ENCODE measurements around the gene RNF220.

DNA sequence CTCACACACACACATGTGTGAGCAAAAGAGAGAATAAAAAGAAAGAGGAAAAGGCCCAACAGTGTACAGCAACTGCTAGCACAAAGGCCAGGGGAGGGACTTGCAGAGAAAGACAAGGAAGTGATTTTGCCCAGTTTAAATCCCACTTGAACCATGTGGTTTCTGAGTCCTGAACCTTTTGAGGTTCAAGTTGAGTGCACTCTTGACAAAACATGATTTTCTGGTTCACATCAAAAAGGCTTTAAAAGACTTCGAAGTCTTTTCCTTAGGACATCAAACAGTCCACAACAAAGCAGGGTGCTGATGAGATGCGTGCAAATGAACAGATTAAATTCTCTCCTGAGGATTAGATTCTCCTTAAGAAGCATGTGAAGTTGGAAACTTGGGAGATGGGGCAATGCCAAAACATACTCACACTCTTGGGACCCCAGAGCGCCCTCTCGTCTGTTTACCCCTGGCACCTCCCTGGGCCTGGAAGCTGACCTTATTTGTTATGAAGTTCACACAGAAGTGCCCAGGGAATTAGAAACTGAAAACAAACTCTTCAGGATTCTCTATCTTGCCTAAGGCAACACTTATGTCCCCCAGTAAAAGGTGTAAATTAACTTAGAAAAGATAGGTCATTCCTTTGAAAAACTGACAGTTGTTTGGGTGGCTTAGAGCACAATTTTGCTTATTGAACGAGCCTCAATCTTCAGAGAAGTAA, 31.5 kb downstream of the RNF220 start:
- TF ChIP-seq, protein P1, sequence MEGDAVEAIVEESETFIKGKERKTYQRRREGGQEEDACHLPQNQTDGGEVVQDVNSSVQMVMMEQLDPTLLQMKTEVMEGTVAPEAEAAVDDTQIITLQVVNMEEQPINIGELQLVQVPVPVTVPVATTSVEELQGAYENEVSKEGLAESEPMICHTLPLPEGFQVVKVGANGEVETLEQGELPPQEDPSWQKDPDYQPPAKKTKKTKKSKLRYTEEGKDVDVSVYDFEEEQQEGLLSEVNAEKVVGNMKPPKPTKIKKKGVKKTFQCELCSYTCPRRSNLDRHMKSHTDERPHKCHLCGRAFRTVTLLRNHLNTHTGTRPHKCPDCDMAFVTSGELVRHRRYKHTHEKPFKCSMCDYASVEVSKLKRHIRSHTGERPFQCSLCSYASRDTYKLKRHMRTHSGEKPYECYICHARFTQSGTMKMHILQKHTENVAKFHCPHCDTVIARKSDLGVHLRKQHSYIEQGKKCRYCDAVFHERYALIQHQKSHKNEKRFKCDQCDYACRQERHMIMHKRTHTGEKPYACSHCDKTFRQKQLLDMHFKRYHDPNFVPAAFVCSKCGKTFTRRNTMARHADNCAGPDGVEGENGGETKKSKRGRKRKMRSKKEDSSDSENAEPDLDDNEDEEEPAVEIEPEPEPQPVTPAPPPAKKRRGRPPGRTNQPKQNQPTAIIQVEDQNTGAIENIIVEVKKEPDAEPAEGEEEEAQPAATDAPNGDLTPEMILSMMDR (IDR thresholded peaks at IDR 0.05): no peak
- TF ChIP-seq POLR2A (IDR thresholded peaks at IDR 0.05): no peak

Data from uterus (tissue), 2 donors.